H1 (cell line): ENCODE data around the gene CAMK2A. TPM values are rescaled to one million over a fixed set of nuclear protein-coding genes. Genes with fewer than 3 reads are reported as not detected.

Source experiments
- CTCF ChIA-PET: fragments of 300-600 bp; sonication (Branson Sonifier 250); formaldehyde crosslinking; loops from one replicate; lab custom pipeline; 2021; ENCODE audit not compliant: partially characterized antibody; lab: Charles Lee
- POLR2A ChIA-PET: fragments of 300-600 bp; sonication (Branson Sonifier 250); formaldehyde crosslinking; loops from one replicate; lab custom pipeline; 2021; ENCODE audit warnings: inconsistent platforms; ENCODE audit not compliant: partially characterized antibody; lab: Charles Lee
- DNase-seq, 2 experiments: peaks; one replicate each; pipeline versions ENCODE4 v3.0.0 to v3.0.0-alpha.2; 2010 to 2022; ENCODE audit warnings: low spot score in 2 of 2, low read depth in 1 of 2, mixed read lengths in 1 of 2
- FAIRE-seq: peaks from 2 replicates; lab custom pipeline; 2011; peaks lifted over from hg19 to GRCh38; lab: Jason Lieb, UNC
- H2AFZ ChIP-seq: 2 replicates; pipeline ENCODE4 v1.8.1; 2012; ENCODE audit warnings: low read length, inconsistent platforms
- H2AK5ac ChIP-seq: 2 replicates; pipeline ENCODE4 v1.6.1; 2013; ENCODE audit warnings: low read depth, low read length
- H2BK120ac ChIP-seq: replicated peaks from 2 replicates; pipeline ENCODE3; 2013; ENCODE audit warnings: low read depth, low read length, inconsistent platforms
- H2BK12ac ChIP-seq: 2 replicates; pipeline ENCODE4 v1.6.1; 2013; ENCODE audit warnings: low read depth, low read length
- H2BK15ac ChIP-seq: 2 replicates; pipeline ENCODE4 v1.6.1; 2013; ENCODE audit warnings: low read length
- H2BK20ac ChIP-seq: 2 replicates; pipeline ENCODE4 v1.6.1; 2013; ENCODE audit warnings: low read length
- H2BK5ac ChIP-seq: 2 replicates; pipeline ENCODE4 v1.6.1; 2013; ENCODE audit warnings: low read depth, low read length
- H3K14ac ChIP-seq: 2 replicates; pipeline ENCODE4 v1.6.1; 2013; ENCODE audit warnings: inconsistent platforms; ENCODE audit not compliant: insufficient read length
- H3K18ac ChIP-seq: 2 replicates; pipeline ENCODE4 v1.6.1; 2013; ENCODE audit warnings: low read length; ENCODE audit errors: extremely low read depth
- H3K23ac ChIP-seq: 2 replicates; pipeline ENCODE4 v1.6.1; 2013; ENCODE audit warnings: inconsistent platforms; ENCODE audit not compliant: insufficient read length
- H3K23me2 ChIP-seq: 2 replicates; pipeline ENCODE4 v1.6.1; 2013; ENCODE audit warnings: low read depth, low read length
- H3K27ac ChIP-seq: 2 replicates; pipeline ENCODE4 v1.6.1; 2011; ENCODE audit warnings: low read depth, low read length, inconsistent platforms
- H3K27me3 ChIP-seq, 4 experiments: replicated peaks in 1 of 4; 1 replicate in 1 of 4; 2 replicates in 3 of 4; pipeline versions ENCODE4 v1.6.1 to v1.8.1; 2011 to 2013; ENCODE audit warnings: low read length in 3 of 4, mild to moderate bottlenecking in 3 of 4, inconsistent platforms in 2 of 4, mixed read lengths in 2 of 4, moderate library complexity in 1 of 4; ENCODE audit not compliant: control insufficient read depth in 3 of 4, insufficient read depth in 3 of 4; ENCODE audit errors: extremely low read depth in 1 of 4
- H3K36me3 ChIP-seq, 4 experiments: 2 replicates each; pipeline versions ENCODE4 v1.6.1 to v1.8.1; 2011 to 2013; ENCODE audit warnings: mild to moderate bottlenecking in 4 of 4, low read length in 3 of 4, moderate library complexity in 2 of 4, control low read depth in 1 of 4, inconsistent platforms in 1 of 4; ENCODE audit not compliant: insufficient read depth in 4 of 4, control insufficient read depth in 2 of 4
- H3K4ac ChIP-seq: replicated peaks from 2 replicates; pipeline ENCODE3; 2013; ENCODE audit warnings: low read length, low read depth, mixed read lengths, inconsistent platforms; ENCODE audit not compliant: insufficient read length
- H3K4me1 ChIP-seq, 4 experiments: replicated peaks in 1 of 4; 1 replicate in 1 of 4; 2 replicates in 3 of 4; pipeline versions ENCODE4 v1.6.1 to v1.8.1; 2011 to 2013; ENCODE audit warnings: low read length in 3 of 4, inconsistent platforms in 2 of 4, mixed read lengths in 1 of 4; ENCODE audit not compliant: insufficient read depth in 4 of 4, control insufficient read depth in 3 of 4
- H3K4me2 ChIP-seq, 2 experiments: 2 replicates each; pipeline versions ENCODE4 v1.6.1 to v1.8.1; 2011 to 2013; ENCODE audit warnings: low read depth in 2 of 2, low read length in 2 of 2, control low read depth in 1 of 2, inconsistent platforms in 1 of 2, mild to moderate bottlenecking in 1 of 2; ENCODE audit not compliant: insufficient read depth in 1 of 2
- H3K4me3 ChIP-seq, 4 experiments: fragments of 200-600, 300-600 bp in 1 of 4; sonication (generic), shearing (Covaris generic), sonication (Bioruptor Twin) in 1 of 4; 2 replicates each; pipeline versions ENCODE4 v1.5.1 to v1.8.1; 2011 to 2016; ENCODE audit warnings: low read length in 4 of 4, low read depth in 3 of 4, control low read depth in 2 of 4, inconsistent platforms in 2 of 4, mild to moderate bottlenecking in 2 of 4, mixed read lengths in 1 of 4, moderate library complexity in 1 of 4; ENCODE audit not compliant: insufficient read depth in 2 of 4; ENCODE audit errors: extremely low read depth in 1 of 4
- H3K56ac ChIP-seq: replicated peaks from 2 replicates; pipeline ENCODE3; 2013; ENCODE audit warnings: low read depth, mild to moderate bottlenecking, mixed read lengths, low read length, inconsistent platforms; ENCODE audit not compliant: insufficient read length
- H3K79me1 ChIP-seq: 2 replicates; pipeline ENCODE4 v1.6.1; 2013; ENCODE audit warnings: low read depth, low read length, control low read depth
- H3K79me2 ChIP-seq, 2 experiments: 2 replicates each; pipeline versions ENCODE4 v1.6.1 to v1.8.1; 2012 to 2013; ENCODE audit warnings: low read length in 2 of 2, mild to moderate bottlenecking in 2 of 2, inconsistent platforms in 1 of 2; ENCODE audit not compliant: insufficient read depth in 2 of 2, control insufficient read depth in 1 of 2
- H3K9ac ChIP-seq, 4 experiments: replicated peaks in 1 of 4; 1 replicate in 1 of 4; 2 replicates in 3 of 4; pipeline versions ENCODE4 v1.6.1 to v1.8.1; 2011 to 2013; ENCODE audit warnings: low read depth in 3 of 4, low read length in 3 of 4, control low read depth in 2 of 4, mild to moderate bottlenecking in 2 of 4, moderate library complexity in 2 of 4, inconsistent platforms in 1 of 4; ENCODE audit errors: extremely low read depth in 1 of 4
- H3K9me3 ChIP-seq, 2 experiments: 2 replicates each; pipeline versions ENCODE4 v1.6.1 to v1.8.1; 2012 to 2013; ENCODE audit warnings: mild to moderate bottlenecking in 2 of 2, moderate library complexity in 2 of 2, control low read depth in 1 of 2, inconsistent platforms in 1 of 2, low read depth in 1 of 2, low read length in 1 of 2, mixed read lengths in 1 of 2; ENCODE audit not compliant: insufficient read depth in 2 of 2
- H4K20me1 ChIP-seq, 2 experiments: replicated peaks in 1 of 2; 2 replicates each; pipeline versions ENCODE3 to v1.8.1; 2011 to 2013; ENCODE audit warnings: inconsistent platforms in 2 of 2, low read length in 2 of 2, mild to moderate bottlenecking in 1 of 2; ENCODE audit not compliant: insufficient read depth in 2 of 2, control insufficient read depth in 1 of 2
- H4K5ac ChIP-seq: 2 replicates; pipeline ENCODE4 v1.6.1; 2013; ENCODE audit warnings: low read length, low read depth, mixed read lengths, inconsistent platforms; ENCODE audit not compliant: insufficient read length
- H4K8ac ChIP-seq: 2 replicates; pipeline ENCODE4 v1.8.0; 2013; ENCODE audit warnings: mild to moderate bottlenecking, moderate library complexity, low read length, inconsistent platforms; ENCODE audit not compliant: insufficient read depth; ENCODE audit errors: extremely low read depth
- H4K91ac ChIP-seq: replicated peaks from 2 replicates; pipeline ENCODE3; 2013; ENCODE audit warnings: low read length, mixed read lengths, inconsistent platforms; ENCODE audit not compliant: insufficient read length
- CHD2 ChIP-seq: IDR thresholded peaks from 2 replicates; pipeline ENCODE4 v1.6.1; 2012; ENCODE audit warnings: low read length, improper control_type of control experiment
- FOSL1 ChIP-seq: IDR thresholded peaks from 2 replicates; pipeline ENCODE4 v1.6.1; 2011; ENCODE audit warnings: mild to moderate bottlenecking, low read depth, low read length, moderate library complexity; ENCODE audit not compliant: insufficient read depth
- TCF12 ChIP-seq: IDR thresholded peaks from 2 replicates; pipeline ENCODE4 v1.6.1; 2011; ENCODE audit warnings: low read depth, mild to moderate bottlenecking, low read length
- TEAD4 ChIP-seq: IDR thresholded peaks from 2 replicates; pipeline ENCODE4 v1.6.1; 2012; ENCODE audit warnings: low read depth, low read length, inconsistent platforms, mixed read lengths
- WGBS, 2 experiments: shearing (Covaris generic) in 1 of 2; methylation state at CpG; one replicate each; pipeline versions ENCODE4 v1.1.6 to v1.1.7; 2013 to 2015; ENCODE audit warnings: low lambda C conversion rate in 2 of 2, mixed read lengths in 2 of 2, inconsistent platforms in 1 of 2, low coverage in 1 of 2, missing lambda C conversion rate in 1 of 2; ENCODE audit not compliant: insufficient replicate concordance in 2 of 2, insufficient coverage in 1 of 2, insufficient read length in 1 of 2; ENCODE audit errors: extremely low coverage in 1 of 2, missing lambda C conversion rate in 1 of 2; 5-methylcytosine and 5-hydroxymethylcytosine counted together
- polyA plus RNA-seq, 7 experiments: library from polyadenylated mRNA; depleted of rRNA in 3 of 7; stranded (reverse) in 5 of 7; unstranded in 2 of 7; fragments of >200 nt in 5 of 7; fragments of 200-250 nt in 2 of 7; gene quantifications; 1 replicate in 5 of 7; 2 replicates in 1 of 7; 4 replicates in 1 of 7; pipeline versions ENCODE4 v1.2.1 to v1.2.3, GENCODE V29; 2011 to 2013; ENCODE audit warnings: missing spikeins in 2 of 7, mixed read lengths in 2 of 7
- total RNA-seq: library from RNA; stranded (reverse); fragmentation: NEBNext Ultra II Directional; extraction: Animal tissue kit (Norgen Biotek cat#: 25700); gene quantifications from 2 replicates; pipeline ENCODE4 v1.2.1, GENCODE V29; 2021

Gene CAMK2A
- total and polyA plus RNA-seq, 2 of the 8 experiments (the other 6 are each of a cell fraction or from before 2014, with no cell fraction given) = 0.20 to 0.28 TPM

DNA sequence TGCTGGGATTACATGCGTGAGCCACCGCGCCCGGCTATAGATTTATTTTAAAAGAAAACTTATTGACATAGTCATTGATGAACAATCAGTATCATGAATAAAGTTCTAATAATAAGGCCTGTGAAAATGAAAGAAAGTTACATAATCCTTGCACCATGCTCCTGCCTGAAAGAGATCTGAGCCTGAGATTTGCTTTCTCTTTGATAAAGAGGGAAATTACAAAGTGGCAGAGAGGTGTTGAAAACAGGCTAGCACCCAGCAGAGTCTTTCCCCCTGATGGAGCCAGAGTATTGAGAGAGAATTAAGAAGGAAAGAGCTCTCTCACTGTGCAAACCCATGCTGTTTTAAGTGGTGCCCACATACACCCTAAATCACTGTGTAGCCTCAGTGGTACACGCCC lies 62.5 kb downstream of the CAMK2A start:
- Histone ChIP-seq H3K4ac (no peak overlapping the region), H2BK12ac (no peak overlapping the region), H3K27ac (no peak overlapping the region), H3K36me3 (no peaks in the 10 kb centered on the region), H3K4me2 (no peak overlapping the region), H4K8ac (no peak overlapping the region), H3K79me2 (no peaks in the 10 kb centered on the region), H2BK120ac (no peak overlapping the region), H3K14ac (no peak overlapping the region), H3K18ac (no peak overlapping the region), H3K56ac (no peak overlapping the region), H4K5ac (no peak overlapping the region), H3K27me3 (no peaks in the 10 kb centered on the region), H2BK20ac (no peak overlapping the region), H3K23ac (no peak overlapping the region), H2AFZ (no peak overlapping the region), H2BK15ac (no peak overlapping the region), H3K79me1 (no peaks in the 10 kb centered on the region), H3K4me3 (no peak overlapping the region), H4K20me1 (no peaks in the 10 kb centered on the region), H2BK5ac (no peak overlapping the region; the same call in 1 of the 2 replicates), H3K4me1 (peaks cover 0 to 4% (median 0%) of the 10 kb centered on the region in 4 experiments; a peak in 1 of 7 replicates), H3K9ac (no peak overlapping the region), H4K91ac (no peak overlapping the region), H3K23me2 (no peaks in the 10 kb centered on the region), H3K9me3 (no peaks in the 10 kb centered on the region), H2AK5ac (no peak overlapping the region)
- TF ChIP-seq FOSL1 (no peak), CHD2 (no peak), TEAD4 (no peak), TCF12 (no peak)
- 100% methylated on average over 5 of the region's 5 CpGs; no CpG with 5 or more reads in 1 of the 2 experiments for WGBS, 2 experiments
- ChIA-PET POLR2A (no interaction called here), CTCF (interaction anchor here (0.8 to 1.9 kb wide), 10 partner anchors 8 to 130 kb away, joined by 3 to 8 read pairs (median 4); no protein-coding TSS in a partner anchor)
- no peak for FAIRE-seq
- DNase-seq = no peak
